Retinal pigment epithelial cell (primary cell): ENCODE measurements around the gene EZH1.
"Not testable (repeated sequence)": the region's sequence is repeated elsewhere in the genome, so short reads cannot be mapped to it uniquely, and the experiment has no call there.

Source experiments
- DNase-seq: peaks from one replicate; pipeline ENCODE4 v3.0.0-alpha.2; 2010; ENCODE audit warnings: low read depth
- H3K4me3 ChIP-seq: 2 replicates; pipeline ENCODE4 v1.5.1; 2011; ENCODE audit warnings: mild to moderate bottlenecking, low read length, control low read depth, moderate library complexity
- CTCF ChIP-seq: conservative IDR thresholded peaks from 2 replicates; pipeline ENCODE4 v1.5.1; 2011; ENCODE audit warnings: low read depth, low read length, control low read depth, inconsistent platforms

EZH1 gene

GRCh38 chr17:42750739-42751344 is 6.0 kb upstream of the EZH1 start:
- no peak overlapping the region for H3K4me3 ChIP-seq
- no peak for TF ChIP-seq CTCF
- DNase-seq: no peak

GRCh38 chr17:42748908-42749798 is 4.3 kb upstream of the EZH1 start:
- no peak for DNase-seq
- no peak for TF ChIP-seq CTCF
- no peak overlapping the region for H3K4me3 ChIP-seq

- H3K4me3 ChIP-seq: no peak overlapping the region
- TF ChIP-seq CTCF: no peak
- DNase-seq: no peak
Measured at GRCh38 chr17:42748202-42748907, 3.5 kb upstream of the EZH1 start.

GRCh38 chr17:42744283-42744805 is 496 bp downstream of the EZH1 start:
- no peak for TF ChIP-seq CTCF
- peak overlapping the region; percentile 84 for H3K4me3 ChIP-seq
- no peak for DNase-seq

GRCh38 chr17:42743595-42744282 is 1.1 kb downstream of the EZH1 start:
- peak; percentile 37 for TF ChIP-seq CTCF
- H3K4me3 ChIP-seq: peak overlapping the region; percentile 84
- DNase-seq: no peak

GRCh38 chr17:42742916-42743315 is 1.9 kb downstream of the EZH1 start:
- H3K4me3 ChIP-seq, DNase-seq: not testable (repeated sequence)

- H3K4me3 ChIP-seq: no peak overlapping the region
- no peak for TF ChIP-seq CTCF
- DNase-seq: no peak
Measured at GRCh38 chr17:42740699-42741098, 4.1 kb downstream of the EZH1 start.
